GM18508 (cell line): ENCODE measurements around the gene SNX33.

Source experiments
- ATAC-seq: cut with Tn5 transposase; IDR thresholded peaks from one replicate; pipeline ENCODE4 v1.9.1; 2021; ENCODE audit warnings: moderate number of reproducible peaks; ENCODE audit not compliant: insufficient read depth, unreplicated experiment

Gene SNX33

DNA sequence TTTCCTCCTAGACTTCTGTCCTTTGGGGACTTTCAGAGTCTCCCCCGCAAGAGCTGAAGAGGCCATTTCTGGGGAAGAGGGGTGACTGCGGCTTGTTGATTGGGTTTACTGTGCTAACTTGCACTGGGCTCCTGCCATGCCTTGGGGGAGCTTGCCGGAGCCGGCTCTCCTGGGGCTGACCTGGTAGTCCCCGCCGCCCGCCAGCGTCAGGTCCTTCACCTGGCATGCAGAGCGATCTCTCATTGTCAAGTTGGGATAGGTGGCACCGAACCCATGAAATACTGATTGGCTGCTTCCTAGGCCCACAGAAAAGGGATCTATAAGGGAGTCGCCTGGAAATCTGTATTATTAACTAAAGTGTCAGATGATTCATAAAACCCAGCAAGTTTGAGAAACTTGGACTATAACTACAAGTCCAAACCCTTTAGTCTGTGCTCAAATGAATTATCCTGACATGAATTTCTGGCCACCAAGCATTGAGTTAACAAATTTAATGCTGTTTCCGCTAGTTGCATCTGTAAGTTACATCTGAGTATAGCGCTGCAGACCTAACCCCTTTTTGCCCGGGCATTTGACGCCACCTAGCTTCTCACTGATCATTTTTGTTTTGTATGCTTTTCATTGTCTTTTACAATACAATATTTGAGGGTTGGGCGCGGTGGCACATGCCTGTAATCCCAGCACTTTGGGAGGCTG is 7.1 kb upstream of the SNX33 start:
- no peak for ATAC-seq

DNA sequence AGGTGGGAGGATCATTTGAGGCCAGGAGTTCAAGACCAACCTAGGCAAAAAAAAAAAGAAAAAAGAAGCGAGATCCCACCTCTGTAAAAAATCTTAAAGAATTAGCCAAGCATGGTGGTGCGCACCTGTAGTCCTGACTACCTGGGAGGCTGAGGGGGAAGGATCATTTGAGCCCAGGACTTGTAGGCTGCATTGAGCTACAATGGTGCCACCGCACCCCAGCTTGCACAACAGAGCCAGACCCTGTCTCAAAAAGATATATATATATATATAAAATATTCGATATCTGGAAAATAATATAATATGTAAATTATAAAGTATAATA is 6.6 kb upstream of the SNX33 start:
- ATAC-seq: no peak

DNA sequence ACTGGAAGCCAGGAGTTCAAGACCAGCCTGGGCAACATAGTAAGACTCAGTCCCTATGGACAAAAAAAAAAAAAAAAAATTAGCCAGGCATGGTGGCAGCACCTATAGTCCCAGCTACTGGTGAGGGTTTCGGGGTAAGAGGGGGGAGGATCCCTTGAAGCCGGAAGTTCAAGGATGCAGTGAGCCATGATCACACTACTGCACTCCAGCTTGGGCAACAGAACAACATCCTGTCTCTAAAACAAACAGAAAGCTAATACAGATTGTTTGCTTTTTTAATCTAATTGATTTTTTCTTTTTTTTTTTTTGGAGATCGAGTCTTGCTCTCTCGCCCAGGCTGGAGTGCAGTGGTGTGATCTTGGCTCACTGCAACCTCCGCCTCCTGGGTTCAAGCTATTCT is 6.1 kb upstream of the SNX33 start:
- ATAC-seq: no peak

DNA sequence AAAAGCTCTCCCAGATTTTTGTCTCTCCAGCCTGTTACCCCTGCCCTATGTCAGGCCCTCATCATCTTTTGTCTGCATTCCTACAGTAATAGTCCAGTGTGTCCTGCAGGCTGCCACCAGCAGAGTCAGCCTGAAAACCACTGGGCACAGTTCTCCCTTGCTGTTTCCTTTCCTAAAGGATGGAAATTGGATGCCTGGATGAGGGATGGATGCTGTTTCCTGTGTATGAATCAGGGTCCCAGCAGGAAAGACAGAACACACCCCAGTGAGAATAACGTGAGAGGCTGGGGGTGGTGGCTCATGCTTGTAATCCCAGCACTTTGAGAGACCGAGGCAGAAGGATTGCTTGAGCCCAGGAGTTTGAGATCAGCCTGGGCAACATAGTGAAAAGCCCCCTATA is 3.3 kb upstream of the SNX33 start:
- no peak for ATAC-seq

DNA sequence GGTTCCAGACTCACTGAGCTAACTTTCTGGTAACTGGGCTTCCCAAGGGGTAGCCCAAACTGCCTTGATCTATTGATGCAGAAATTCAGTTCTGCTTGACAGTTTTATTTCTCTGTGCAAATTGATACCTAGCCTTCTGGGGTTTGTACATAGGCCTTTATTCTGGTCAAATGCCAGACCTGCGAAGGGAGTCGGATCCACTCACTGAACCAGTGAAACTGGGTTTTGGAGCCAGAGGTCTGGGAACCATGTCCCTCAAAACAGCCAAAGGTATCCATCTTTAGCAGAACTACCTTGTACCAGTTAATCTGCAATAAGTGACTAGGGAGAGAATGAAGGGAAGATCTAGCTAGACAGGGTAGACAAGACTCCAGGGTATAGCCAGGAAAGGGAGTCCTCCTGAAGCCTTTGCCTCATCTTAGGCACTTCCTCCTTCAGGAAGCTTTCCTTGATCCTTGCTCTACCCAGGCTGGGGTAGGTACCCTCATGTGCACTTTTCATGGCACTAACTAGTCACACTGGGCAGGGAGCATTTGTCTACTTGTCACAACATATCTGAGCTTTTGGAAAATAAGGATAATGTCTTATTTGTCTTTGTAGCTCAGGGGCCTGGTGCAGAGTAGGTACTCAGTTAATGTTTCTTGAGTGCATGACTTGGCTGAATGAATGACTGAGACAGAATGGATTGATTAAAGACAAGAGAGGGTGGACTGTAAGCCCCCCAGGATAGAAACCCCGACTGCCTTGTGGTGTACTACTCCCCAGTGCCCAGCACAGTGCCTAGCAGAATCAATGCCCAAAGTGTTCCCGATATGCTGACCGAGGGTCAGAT is 1.4 kb upstream of the SNX33 start:
- no peak for ATAC-seq

DNA sequence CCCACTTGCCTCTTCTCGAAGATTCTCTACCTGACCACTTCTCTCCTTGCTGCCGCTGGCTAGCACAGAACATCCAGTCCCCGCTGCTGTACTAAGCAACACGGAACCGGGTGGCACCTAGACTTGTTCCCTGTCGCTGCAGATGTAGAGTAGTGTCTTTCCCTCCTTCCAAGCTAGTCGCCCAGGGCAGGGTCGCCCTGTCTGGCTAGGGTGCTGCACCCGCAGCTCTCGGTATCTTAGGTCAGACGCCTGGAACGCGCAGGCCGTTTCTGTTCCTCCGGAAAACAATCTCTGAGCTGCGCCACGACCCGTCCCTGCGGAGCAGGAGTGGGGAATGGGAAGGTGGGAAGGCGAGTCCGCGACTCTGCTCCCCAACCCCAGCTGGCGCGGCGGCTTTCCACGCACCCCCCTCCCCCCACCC is 758 bp upstream of the SNX33 start:
- ATAC-seq: no peak

DNA sequence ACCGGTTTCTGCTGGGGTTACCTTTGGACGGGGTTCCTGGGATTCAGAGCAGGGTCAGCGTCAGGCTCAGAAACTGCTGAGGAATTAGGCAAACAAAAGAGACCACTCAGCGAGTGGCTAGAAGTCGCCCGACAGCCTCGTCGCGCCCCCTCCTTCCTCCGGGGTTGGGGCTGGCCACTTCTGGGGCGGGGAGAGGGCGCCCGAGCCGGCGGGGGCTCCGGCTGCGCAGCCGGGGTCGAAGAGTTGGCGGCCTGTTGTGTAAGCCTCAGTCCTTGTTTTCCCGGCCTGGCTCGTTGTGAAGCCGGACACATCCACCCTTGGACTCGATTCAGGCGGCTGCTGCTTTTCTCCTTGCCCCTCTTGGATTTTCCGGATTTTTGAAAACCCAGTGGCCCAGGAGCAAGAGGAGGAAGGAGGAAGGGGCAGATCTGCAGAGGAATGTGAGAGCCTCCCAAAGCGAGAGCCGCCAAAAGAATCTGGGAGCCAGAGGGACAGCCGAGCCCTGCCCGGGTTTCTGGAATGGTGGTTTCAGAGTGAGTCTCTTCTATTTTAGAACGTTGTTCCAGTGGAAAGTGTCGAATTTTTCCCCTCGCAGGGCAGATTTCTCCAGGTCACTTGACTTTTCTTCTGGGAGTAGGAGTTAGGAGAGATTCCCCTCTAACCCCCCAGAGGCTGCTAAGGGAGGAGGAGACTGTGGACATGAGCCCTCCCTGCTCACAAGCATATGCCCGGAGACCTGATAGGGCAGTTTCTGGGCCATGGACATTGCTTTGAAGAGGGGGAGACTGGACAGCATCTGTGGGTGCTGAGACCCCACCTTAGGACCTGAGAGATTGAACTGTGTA is 666 bp downstream of the SNX33 start:
- ATAC-seq: no peak

DNA sequence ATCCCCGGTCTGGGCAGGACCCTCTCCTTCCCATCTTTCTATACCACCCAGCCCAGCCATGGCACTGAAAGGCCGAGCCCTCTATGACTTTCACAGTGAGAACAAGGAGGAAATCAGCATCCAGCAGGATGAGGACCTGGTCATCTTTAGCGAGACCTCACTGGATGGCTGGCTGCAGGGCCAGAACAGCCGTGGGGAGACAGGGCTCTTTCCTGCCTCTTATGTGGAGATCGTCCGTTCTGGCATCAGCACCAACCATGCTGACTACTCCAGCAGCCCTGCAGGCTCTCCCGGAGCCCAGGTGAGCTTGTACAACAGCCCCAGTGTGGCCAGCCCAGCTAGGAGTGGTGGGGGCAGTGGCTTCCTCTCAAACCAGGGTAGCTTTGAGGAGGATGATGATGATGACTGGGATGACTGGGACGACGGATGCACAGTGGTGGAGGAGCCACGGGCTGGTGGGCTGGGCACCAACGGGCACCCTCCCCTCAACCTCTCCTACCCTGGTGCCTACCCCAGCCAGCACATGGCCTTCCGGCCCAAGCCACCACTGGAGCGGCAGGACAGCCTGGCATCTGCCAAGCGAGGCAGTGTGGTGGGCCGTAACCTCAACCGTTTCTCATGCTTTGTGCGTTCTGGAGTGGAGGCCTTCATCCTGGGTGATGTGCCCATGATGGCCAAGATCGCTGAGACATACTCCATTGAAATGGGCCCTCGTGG is 1.5 kb downstream of the SNX33 start:
- ATAC-seq: no peak

DNA sequence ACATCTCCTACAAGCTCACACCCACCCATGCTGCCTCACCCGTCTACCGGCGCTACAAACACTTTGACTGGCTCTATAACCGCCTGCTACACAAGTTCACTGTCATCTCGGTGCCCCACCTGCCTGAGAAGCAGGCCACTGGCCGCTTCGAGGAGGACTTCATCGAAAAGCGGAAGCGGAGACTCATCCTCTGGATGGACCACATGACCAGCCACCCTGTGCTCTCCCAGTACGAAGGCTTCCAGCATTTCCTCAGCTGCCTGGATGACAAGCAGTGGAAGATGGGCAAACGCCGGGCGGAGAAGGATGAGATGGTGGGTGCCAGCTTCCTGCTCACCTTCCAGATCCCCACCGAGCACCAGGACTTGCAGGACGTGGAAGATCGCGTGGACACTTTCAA is 2.1 kb downstream of the SNX33 start:
- no peak for ATAC-seq

DNA sequence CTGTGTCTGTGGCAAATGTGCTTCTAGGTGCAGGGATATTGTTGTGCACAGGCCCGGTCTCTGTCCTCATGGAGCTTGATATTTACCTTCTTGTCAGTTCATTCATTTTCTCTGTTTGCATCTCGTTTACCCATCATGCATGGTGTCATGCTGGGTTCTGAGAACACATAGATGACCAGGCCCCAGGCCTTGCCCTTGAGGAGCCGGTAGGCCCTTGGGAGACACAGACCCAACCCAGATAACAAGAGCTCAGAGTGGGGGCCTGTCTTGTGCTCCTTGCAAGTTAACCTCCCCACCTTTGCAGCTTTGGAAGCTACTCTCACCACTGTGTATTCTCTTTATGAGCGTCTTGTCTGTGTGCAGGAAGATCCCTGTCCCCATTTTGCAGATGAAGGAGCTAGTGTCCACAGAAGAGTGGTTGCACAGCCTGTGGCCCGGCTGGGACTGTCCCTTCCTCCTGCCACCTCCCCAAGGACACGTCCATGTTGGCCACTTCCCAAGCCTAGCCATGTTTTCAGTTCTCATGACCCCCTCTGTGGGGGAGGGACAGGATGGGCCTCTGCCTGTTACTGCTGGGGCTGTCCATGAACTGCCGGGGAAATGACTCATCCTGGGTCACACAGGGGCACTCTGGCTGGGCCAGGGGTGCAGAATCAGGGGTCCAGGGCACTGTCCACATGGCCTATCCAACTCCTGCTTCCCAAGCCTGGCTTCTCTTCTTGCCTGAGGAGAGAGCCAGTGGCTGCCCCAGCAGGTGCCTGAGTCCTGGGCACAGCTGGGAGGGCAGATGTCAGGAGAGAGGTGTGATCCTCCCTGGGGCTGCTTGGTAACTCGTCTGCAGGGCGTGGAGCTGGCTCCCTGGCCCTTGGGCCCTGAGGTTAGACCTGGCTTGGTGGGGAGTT is 3.4 kb downstream of the SNX33 start:
- no peak for ATAC-seq

DNA sequence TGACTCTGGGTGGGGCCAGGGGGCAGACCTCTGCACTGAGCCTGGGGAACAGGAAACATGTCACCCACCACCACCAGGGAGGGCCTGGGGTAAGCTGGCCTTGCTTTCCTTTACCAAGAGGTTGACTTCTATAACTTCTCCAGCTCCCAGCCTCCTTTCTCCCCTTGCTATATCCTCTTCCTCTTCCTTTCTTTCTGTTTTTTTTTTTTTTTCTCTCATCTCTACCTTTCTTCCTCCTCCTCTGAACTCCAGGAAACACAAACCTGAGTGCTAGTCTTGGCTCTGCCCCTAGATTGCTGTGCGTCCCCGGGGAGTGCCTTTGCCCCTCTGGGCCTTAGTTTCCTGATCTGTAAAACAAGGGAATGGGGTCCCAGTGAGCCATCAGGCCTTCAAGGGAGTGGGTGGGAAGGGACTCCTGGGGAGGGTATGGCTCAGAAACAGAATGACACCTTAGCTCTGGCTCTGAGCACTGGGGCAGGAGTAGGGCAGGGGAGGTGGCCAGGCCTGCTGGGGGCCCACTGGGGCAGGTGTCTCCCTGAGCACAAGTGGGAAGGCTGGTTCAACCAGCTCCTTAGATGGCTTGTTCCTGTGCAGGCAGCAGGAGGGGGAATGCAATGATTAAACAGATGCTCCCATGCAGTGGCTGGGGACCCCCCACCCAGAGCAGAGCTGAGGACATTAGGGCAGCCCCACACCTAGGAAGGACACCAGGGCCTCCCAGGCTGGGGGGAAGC is 4.3 kb downstream of the SNX33 start:
- ATAC-seq: no peak

DNA sequence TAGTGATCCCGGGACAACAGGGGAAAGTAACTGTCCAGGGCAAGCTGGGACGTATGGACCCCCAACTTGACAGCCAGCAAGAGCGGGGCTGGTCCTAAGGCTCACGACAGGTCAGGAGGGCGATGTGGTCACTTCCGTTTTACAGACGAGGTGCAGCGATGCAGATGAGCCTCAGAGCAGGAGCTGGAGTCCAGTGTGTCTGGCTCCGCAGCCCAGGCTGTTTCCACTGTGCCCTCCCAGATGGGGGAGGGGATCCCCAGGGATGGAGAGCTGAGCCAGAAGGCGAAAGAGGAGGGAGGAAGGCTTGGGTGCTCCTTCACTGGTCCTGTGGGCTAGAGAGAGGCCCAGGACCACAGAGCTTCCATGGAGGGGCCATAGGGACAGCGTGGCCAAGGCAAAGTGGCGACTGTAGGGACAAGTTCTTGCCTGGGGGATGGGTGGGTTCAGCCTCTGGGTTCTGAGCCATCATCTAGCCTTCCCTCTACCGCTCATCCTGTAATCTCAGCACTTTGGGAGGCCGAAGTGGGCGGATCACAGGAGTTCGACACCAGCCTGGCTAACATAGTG is 5.7 kb downstream of the SNX33 start:
- no peak for ATAC-seq

DNA sequence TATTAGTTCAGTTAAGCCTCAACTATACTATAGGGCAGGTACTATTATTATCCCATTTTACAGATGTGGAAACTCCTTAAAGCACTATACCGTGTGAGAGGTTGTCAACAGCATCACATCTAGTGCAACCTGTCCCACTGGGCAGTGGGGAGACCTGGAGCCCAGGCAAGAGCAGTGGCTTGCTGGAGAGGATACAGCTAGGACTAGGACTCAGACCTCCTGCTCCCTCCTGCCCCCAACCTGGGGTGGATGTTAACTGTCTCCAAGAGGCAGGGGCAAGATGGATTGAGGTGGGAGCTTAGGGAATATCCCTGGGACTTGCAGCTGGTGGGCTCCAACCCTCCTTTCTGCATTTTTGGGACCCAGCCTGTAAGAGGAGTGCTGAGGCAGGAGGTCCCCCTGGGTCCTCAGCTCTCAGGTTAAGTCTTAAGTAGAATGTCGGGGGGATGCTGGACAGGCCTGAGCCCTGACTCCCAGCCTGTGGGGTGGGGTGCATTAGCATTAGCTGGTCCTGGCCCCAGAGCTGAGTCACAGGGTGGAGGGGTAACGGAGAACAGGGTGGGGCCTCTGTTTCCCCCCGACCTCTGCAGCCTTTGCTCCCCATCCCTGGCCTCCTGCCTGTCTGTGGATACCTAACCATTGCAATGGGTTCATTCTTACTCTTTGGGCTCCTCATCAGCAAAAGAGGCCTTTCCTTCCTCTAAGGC is 6.6 kb downstream of the SNX33 start:
- no peak for ATAC-seq

DNA sequence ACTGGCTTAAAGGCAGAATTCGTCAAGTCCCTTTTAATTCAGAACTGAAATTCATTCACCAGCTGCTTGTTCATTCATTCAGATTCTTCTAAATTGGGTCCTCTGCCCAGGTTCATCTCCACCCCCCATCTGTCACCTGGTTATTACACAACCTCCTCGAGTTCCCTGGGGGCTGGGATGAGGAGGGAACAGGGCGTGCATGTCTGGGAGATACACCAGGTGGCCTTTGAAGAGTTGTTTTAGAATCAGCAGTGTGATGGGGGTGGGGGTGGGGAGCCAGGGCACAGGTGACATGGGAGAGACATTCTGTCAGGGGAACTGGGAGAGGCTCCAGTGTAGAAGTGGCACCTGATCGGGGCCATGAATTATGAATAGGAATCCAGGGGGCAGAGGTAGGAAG is 8.2 kb downstream of the SNX33 start:
- no peak for ATAC-seq

DNA sequence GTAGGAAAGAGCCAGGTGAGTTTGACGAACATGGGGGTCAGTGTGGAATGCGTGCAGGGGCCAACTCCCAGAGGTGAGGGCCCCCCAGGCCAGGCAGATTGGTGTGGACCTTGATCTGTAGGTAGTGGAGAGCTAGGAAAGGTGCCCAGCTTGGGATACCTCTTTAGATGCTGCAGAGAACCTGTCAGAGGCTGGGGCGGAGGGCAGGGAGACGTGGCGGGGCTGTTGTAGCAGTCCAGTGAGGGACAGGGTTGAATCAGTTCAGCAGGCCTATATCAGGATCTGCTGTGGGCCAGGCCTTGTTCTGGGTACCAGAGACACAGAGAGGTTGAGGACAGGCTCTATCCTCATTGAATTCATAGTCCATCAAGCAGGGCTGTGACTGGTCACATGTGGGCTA is 8.6 kb downstream of the SNX33 start:
- no peak for ATAC-seq

DNA sequence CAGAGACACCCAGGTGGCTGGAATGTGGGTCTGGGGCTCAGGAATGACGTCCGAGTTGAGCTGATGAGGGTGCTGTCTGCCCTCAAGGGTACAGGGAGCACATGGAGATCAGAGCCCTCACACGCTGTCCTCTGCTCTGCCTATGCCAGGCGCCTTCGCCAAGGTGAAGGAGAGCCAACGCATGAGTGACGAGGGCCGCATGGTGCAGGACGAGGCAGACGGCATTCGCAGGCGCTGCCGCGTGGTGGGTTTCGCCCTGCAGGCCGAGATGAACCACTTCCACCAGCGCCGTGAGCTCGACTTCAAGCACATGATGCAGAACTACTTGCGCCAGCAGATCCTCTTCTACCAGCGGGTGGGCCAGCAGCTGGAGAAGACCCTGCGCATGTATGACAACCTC is 9.1 kb downstream of the SNX33 start:
- no peak for ATAC-seq

DNA sequence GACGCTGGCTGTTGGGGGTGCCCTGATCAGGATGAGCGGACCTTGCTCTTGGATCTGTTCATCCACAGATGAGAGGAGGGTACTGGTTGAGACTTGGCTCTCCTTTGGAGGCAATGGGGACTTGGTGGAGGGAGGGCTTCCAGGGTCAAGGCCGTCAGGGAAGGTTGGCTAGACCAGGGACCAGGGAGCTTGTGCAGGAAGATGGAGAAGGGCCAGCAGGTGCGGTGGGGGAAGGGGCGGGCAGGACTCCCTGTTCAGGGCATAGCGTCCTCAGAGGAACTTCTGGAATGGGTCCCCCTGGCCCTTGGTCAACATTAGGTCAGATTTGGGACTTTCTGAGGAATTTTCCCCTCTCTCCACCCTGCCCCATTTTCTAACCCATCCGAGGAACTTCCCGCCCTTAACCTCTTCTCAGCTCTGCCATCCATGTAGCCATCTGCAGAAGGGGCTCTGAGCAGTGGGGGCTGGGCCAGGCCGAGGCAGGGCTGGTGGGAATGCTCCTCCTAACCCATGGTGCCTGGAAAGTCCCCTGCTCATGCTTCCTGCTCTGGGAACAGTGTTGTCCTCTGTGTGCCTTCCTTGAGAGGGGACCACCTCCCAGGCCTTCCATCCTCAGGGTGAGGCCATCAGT is 11.5 kb downstream of the SNX33 start:
- no peak for ATAC-seq
